Ishikawa (cell line): ENCODE data around the gene PNKP.

Source experiments
- CEBPB ChIP-seq: IDR thresholded peaks from 2 replicates; pipeline ENCODE4 v1.6.1; 2012
- CREB1 ChIP-seq: IDR thresholded peaks from 2 replicates; pipeline ENCODE4 v1.6.1; 2012; ENCODE audit warnings: low read depth
- EP300 ChIP-seq: IDR thresholded peaks from 2 replicates; pipeline ENCODE4 v1.6.1; 2012; ENCODE audit warnings: borderline replicate concordance
- MAX ChIP-seq: IDR thresholded peaks from 2 replicates; pipeline ENCODE4 v1.6.1; 2012
- TAF1 ChIP-seq: IDR thresholded peaks from 2 replicates; pipeline ENCODE4 v1.6.1; 2012; ENCODE audit warnings: low read depth, mild to moderate bottlenecking
- USF1 ChIP-seq: IDR thresholded peaks from 2 replicates; pipeline ENCODE4 v1.6.1; 2012
- YY1 ChIP-seq: IDR thresholded peaks from 2 replicates; pipeline ENCODE4 v1.6.1; 2012; ENCODE audit warnings: low read depth

- TF ChIP-seq EP300 (no peak; the same call in 1 of the 2 replicates), CEBPB (no peak), USF1 (no peak), CREB1 (no peak), YY1 (no peak), TAF1 (no peak), MAX (no peak)
Observed at GRCh38 chr19:49854378-49855263, 12.8 kb downstream of the PNKP start.
